GM19043 (cell line): ENCODE measurements around the gene APOL2.
"Not testable (repeated sequence)": the region's sequence is repeated elsewhere in the genome, so short reads cannot be mapped to it uniquely, and the experiment has no call there.

Experiments
- ATAC-seq: cut with Tn5 transposase; IDR thresholded peaks from one replicate; pipeline ENCODE4 v1.9.1; 2021; ENCODE audit warnings: low read depth; ENCODE audit not compliant: unreplicated experiment

APOL2 gene

GRCh38 chr22:36202906-36203305, 36.4 kb downstream of the APOL2 start:
- ATAC-seq, result not testable (repeated sequence)

- ATAC-seq, result no peak
These were observed 37.6 kb downstream of the APOL2 start, which contains the start of gene APOL4 for GRCh38 chr22:36201630-36202319. TSS of gene APOL4 (minus strand) at chr22:36201809. CDS start at chr22:36201734, 75 bp downstream.

- ATAC-seq, result not testable (repeated sequence)
These were observed 38.3 kb downstream of the APOL2 start for GRCh38 chr22:36201025-36201424.

- no peak for ATAC-seq
These were observed 40.3 kb downstream of the APOL2 start for GRCh38 chr22:36199001-36199551.

- no peak for ATAC-seq
These were observed 40.8 kb downstream of the APOL2 start for GRCh38 chr22:36198536-36198935.

- ATAC-seq, result no peak
These were observed 41.7 kb downstream of the APOL2 start for GRCh38 chr22:36197514-36198146.

- no peak for ATAC-seq
These were observed 42.3 kb downstream of the APOL2 start for GRCh38 chr22:36197065-36197440.

GRCh38 chr22:36196254-36197064, 42.9 kb downstream of the APOL2 start:
- ATAC-seq, result no peak

GRCh38 chr22:36194971-36195370, 44.4 kb downstream of the APOL2 start:
- no peak for ATAC-seq

- no peak for ATAC-seq
These were observed 44.9 kb downstream of the APOL2 start for GRCh38 chr22:36194385-36194784.

GRCh38 chr22:36193577-36193976, 45.8 kb downstream of the APOL2 start:
- ATAC-seq, result no peak

- ATAC-seq, result no peak
These were observed 46.2 kb downstream of the APOL2 start for GRCh38 chr22:36193171-36193570.

GRCh38 chr22:36192542-36192941, 46.8 kb downstream of the APOL2 start:
- no peak for ATAC-seq

- ATAC-seq, result no peak
These were observed 48.1 kb downstream of the APOL2 start for GRCh38 chr22:36191106-36191836.

- not testable (repeated sequence) for ATAC-seq
These were observed 51.5 kb downstream of the APOL2 start for GRCh38 chr22:36187862-36188261.

- ATAC-seq, result no peak
These were observed 53.3 kb downstream of the APOL2 start for GRCh38 chr22:36185828-36186624.

GRCh38 chr22:36184433-36185025, 54.8 kb downstream of the APOL2 start:
- no peak for ATAC-seq

- ATAC-seq, result no peak
These were observed 55.9 kb downstream of the APOL2 start for GRCh38 chr22:36183446-36183845.

- ATAC-seq, result no peak
These were observed 56.5 kb downstream of the APOL2 start for GRCh38 chr22:36182857-36183256.
